Calu3 (cell line): Measurements from ENCODE around the gene DCUN1D4. TPM values are rescaled to one million over a fixed set of nuclear protein-coding genes. Genes with fewer than 3 reads are reported as not detected.
A peak's percentile ranks its signal among the peaks of the same experiment; 100 is the strongest.

Source experiments
- Bru-seq: library from RNA; stranded (reverse); fragments of 400-500 nt; gene quantifications from one replicate; lab custom pipeline; 2021; lab: Mats Ljungman, UMichigan
- BruChase-seq, 2 experiments: library from RNA; stranded (reverse); fragments of 400-500 nt; gene quantifications; one replicate each; lab custom pipeline; 2021; lab: Mats Ljungman, UMichigan
- BruUV-seq: library from RNA; stranded (reverse); fragments of 400-500 nt; replicated peaks from 2 replicates; lab custom pipeline; 2021; lab: Mats Ljungman, UMichigan
- CTCF ChIA-PET: fragments of 300-600 bp; sonication (Branson Sonifier 250); formaldehyde crosslinking; loops from one replicate; lab custom pipeline; 2022; ENCODE audit warnings: antibody characterized with exemption; lab: Charles Lee
- DNase-seq: peaks from one replicate; pipeline ENCODE4 v3.0.0; 2022
- H3K27ac Mint-ChIP-seq: one replicate; pipeline ENCODE4 v1.8.0; 2022; ENCODE audit warnings: mixed read lengths; ENCODE audit not compliant: unreplicated experiment
- H3K27me3 Mint-ChIP-seq: one replicate; pipeline ENCODE4 v1.8.0; 2022; ENCODE audit warnings: mixed read lengths; ENCODE audit not compliant: unreplicated experiment
- H3K36me3 Mint-ChIP-seq: one replicate; pipeline ENCODE4 v1.8.0; 2022; ENCODE audit warnings: mild to moderate bottlenecking, moderate library complexity, mixed read lengths; ENCODE audit not compliant: insufficient read depth, unreplicated experiment
- H3K4me1 Mint-ChIP-seq: one replicate; pipeline ENCODE4 v1.8.0; 2022; ENCODE audit warnings: mild to moderate bottlenecking, low read depth, mixed read lengths; ENCODE audit not compliant: unreplicated experiment
- H3K4me3 Mint-ChIP-seq: one replicate; pipeline ENCODE4 v1.8.0; 2022; ENCODE audit warnings: mild to moderate bottlenecking, low read depth, moderate library complexity, mixed read lengths; ENCODE audit not compliant: unreplicated experiment
- H3K9me3 Mint-ChIP-seq: one replicate; pipeline ENCODE4 v1.8.0; 2022; ENCODE audit warnings: low read depth, mixed read lengths; ENCODE audit not compliant: unreplicated experiment
- CTCF ChIP-seq: fragments of 200-600 bp; IDR thresholded peaks from one replicate; pipeline ENCODE4 v1.8.0; 2022; ENCODE audit warnings: antibody characterized with exemption; ENCODE audit not compliant: unreplicated experiment
- intact Hi-C: fragments of 100-400 bp; cut with micrococcal nuclease; formaldehyde crosslinking; loops from one replicate; pipeline ENCODE4 v1.10.0; 2022; ENCODE audit not compliant: unreplicated experiment
- long read RNA-seq: library from polyadenylated mRNA; stranded (forward); transcript quantifications from one replicate; pipeline ENCODE4 v2.0.0, GENCODE V29; 2022
- total RNA-seq: library from RNA; stranded (reverse); gene quantifications from 2 replicates; pipeline ENCODE4 v1.2.3, GENCODE V29; 2022

DCUN1D4 gene
- total RNA-seq (40.2 and 40.3 TPM in 2 replicates), Bru-seq, nascent RNA (percentile 83 among the genes with signal in this experiment), BruChase-seq, experiment 1, labeled RNA remaining after a 6-hour chase (percentile 78 among the genes with signal in this experiment), BruChase-seq, experiment 2, labeled RNA remaining after a 2-hour chase (percentile 83 among the genes with signal in this experiment)
- long read RNA-seq, full-length matches to known transcripts = 25 of 33 reads
- long read RNA-seq, partial matches to known transcripts = 0 of 33 reads
- long read RNA-seq, other reads (novel, unspliced or antisense) = 8 of 33 reads

GRCh38 chr4:51842554-51843308 lies at the start of gene DCUN1D4:
DCUN1D4 (plus strand) TSS chr4:51843153; CDS start chr4:51843243, 90 bp downstream.
- CTCF ChIA-PET = interaction anchor here (0.6 kb wide), 1 partner anchor 53 kb away, joined by 4 read pairs; no protein-coding TSS in a partner anchor
- no peaks in the 10 kb centered on the region for H3K9me3 Mint-ChIP-seq
- intact Hi-C loops = loop anchor here (5.0 kb wide), 1 partner anchor 185 kb away; no protein-coding TSS in a partner anchor

GRCh38 chr4:51820443-51821234 lies 22.3 kb upstream of the DCUN1D4 start:
- DNase-seq = no peak
- Mint-ChIP-seq H3K4me1 (no peaks in the 10 kb centered on the region), H3K4me3 (no peak overlapping the region), H3K27me3 (no peaks in the 10 kb centered on the region), H3K9me3 (peaks cover 7% of the 10 kb centered on the region), H3K36me3 (no peaks in the 10 kb centered on the region), H3K27ac (no peak overlapping the region)
- no peak for TF ChIP-seq CTCF
- intact Hi-C loops = no loop called here
- CTCF ChIA-PET = no interaction called here
- BruUV-seq = no TSS peak

More at GRCh38 chr4:51842554-51843308, at the start of gene DCUN1D4:
- peak; percentile 98 for DNase-seq
- no peak for TF ChIP-seq CTCF
- Mint-ChIP-seq H3K4me3 (peak within 1 kb of the TSS; percentile 89), H3K4me1 (no peaks in the 10 kb centered on the region), H3K36me3 (peaks cover 35% of the 10 kb centered on the region), H3K27ac (peak within 1 kb of the TSS; percentile 91), H3K27me3 (no peaks in the 10 kb centered on the region)
- no TSS peak for BruUV-seq

- BruUV-seq = no TSS peak
Measured at GRCh38 chr4:51825341-51825740, 17.6 kb upstream of the DCUN1D4 start.

More at GRCh38 chr4:51825341-51825740, 17.6 kb upstream of the DCUN1D4 start:
- DNase-seq = no peak
- H3K27me3 Mint-ChIP-seq = peaks cover 32% of the 10 kb centered on the region
- H3K27ac Mint-ChIP-seq = no peak overlapping the region
- CTCF ChIA-PET = no interaction called here
- no peak overlapping the region for H3K4me3 Mint-ChIP-seq
- intact Hi-C loops = no loop called here
- TF ChIP-seq CTCF = no peak
- H3K36me3 Mint-ChIP-seq = no peaks in the 10 kb centered on the region
- H3K9me3 Mint-ChIP-seq = no peaks in the 10 kb centered on the region
- H3K4me1 Mint-ChIP-seq = no peaks in the 10 kb centered on the region
